Lower leg skin (tissue), 3 donors: ENCODE results near the gene GNB1L.

Source experiments
- POLR2A ChIP-seq, 2 donors: fragments of 450-650 bp; IDR thresholded peaks; one replicate each; pipeline ENCODE4 v1.6.1; 2016 to 2017; ENCODE audit warnings: antibody characterized with exemption in 2 of 2, mild to moderate bottlenecking in 1 of 2, moderate library complexity in 1 of 2
- TF ChIP-seq, protein P1 (sequence below), 3 donors: fragments of 450-650 bp; IDR thresholded peaks; one replicate each; pipeline ENCODE4 v1.5.1; 2016; ENCODE audit warnings: antibody characterized with exemption in 3 of 3, mild to moderate bottlenecking in 3 of 3, moderate library complexity in 2 of 3

DNA sequence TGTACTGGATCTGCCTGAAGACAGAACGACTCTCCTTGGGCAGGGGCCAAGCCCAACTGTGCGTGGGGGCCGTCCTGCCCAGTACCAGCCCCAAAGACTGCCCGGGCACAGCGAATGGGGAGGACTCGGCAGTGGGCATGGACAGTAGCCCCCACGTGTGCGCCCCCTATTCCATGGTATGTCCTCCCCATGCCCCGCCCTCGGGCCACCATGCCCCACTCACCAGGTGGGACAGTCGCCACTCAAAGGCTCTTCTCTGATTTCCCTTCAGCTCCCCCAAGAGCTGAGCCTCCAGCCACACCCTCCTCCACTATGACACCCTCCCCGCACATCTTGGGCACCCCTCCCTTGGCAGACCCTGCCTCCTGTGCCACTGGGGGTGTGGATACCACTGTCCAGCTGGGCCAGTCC is 43.5 kb downstream of the GNB1L start:
- TF ChIP-seq, protein P1, sequence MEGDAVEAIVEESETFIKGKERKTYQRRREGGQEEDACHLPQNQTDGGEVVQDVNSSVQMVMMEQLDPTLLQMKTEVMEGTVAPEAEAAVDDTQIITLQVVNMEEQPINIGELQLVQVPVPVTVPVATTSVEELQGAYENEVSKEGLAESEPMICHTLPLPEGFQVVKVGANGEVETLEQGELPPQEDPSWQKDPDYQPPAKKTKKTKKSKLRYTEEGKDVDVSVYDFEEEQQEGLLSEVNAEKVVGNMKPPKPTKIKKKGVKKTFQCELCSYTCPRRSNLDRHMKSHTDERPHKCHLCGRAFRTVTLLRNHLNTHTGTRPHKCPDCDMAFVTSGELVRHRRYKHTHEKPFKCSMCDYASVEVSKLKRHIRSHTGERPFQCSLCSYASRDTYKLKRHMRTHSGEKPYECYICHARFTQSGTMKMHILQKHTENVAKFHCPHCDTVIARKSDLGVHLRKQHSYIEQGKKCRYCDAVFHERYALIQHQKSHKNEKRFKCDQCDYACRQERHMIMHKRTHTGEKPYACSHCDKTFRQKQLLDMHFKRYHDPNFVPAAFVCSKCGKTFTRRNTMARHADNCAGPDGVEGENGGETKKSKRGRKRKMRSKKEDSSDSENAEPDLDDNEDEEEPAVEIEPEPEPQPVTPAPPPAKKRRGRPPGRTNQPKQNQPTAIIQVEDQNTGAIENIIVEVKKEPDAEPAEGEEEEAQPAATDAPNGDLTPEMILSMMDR (IDR thresholded peaks at IDR 0.05) = no peak
- no peak for TF ChIP-seq POLR2A (IDR thresholded peaks at IDR 0.05)
